NCI-H146 treated with DMSO at 0.1 percent for 48 hours (cell line): ENCODE results near the gene SFXN5.
"Not testable (repeated sequence)": the region's sequence is repeated elsewhere in the genome, so short reads cannot be mapped to it uniquely, and the experiment has no call there.

Experiments used
- DNase-seq: peaks from one replicate; lab custom pipeline; 2025; ENCODE audit not compliant: unreplicated experiment; lab: John Stamatoyannopoulos, UW

Gene SFXN5

DNA sequence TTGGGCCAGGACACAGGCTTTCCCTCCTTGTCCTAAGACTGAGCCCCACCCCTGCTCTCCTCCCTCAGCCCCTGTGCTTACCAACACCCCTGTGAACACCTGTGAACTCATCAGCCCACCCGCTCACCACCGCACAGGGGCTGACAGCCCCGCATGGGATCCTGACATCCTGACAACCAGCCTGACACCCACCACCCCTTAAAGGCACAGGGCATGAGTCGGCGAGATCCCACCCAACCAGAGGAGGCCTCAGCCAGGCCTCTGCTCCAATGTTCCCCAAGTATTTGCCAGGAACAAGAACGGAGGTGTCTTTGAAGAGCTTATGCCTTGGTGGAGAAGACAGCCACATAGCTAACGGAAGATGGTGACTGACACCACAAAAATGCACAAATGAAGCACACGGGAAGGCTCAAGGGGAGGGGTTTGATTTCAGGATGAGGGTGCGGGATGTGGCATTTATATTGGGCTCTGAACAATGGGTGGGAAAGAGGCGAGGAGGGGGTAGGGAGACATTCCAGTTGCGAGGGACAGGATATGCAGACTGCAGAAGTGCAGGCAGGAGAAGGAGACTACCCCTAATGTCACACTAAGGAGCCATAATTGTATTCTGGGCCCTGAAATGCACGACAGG is 30.2 kb upstream of the SFXN5 start:
- no peak for DNase-seq

- no peak for DNase-seq
Observed at GRCh38 chr2:73100956-73101355, 29.4 kb upstream of the SFXN5 start.

DNA sequence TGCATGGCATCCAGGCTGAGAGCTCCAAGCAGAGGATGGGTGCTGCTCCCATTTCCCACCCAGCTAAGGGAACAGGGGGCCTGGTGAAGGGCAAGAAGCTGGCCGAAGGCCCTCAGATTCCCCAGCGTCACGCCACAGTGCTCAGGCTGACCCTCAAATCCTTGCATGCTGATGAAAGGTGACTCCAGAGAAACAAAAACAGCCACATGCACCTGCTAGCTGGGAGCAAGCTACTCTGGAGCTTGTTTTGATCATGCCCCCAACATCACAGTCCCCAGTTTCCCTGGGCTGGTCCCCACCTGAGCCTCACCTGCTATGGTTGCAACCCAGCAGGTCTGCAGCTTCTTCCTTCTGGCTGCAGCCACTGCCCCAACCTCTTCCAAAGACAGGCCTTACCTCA is 28.0 kb upstream of the SFXN5 start:
- DNase-seq = no peak

DNA sequence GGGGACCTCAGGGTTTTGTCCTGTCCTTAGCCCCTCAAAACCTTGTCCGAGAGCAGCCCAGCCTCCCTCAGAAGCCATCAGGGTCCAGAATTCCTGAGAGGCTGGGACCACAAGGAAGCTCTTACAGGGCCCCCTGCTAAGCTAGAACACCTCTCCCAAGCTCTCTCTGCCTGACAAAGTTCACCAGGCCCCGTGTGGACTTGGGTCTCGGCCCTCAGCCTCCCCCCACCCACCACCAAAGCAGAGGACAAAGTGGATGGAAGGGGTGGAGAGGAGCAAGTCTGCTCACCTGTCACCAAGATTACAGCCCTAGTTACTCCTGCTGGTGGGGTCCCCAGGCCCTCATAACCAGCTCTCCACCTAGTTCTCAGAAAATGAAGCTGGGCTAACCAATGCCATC is 24.4 kb upstream of the SFXN5 start:
- DNase-seq = no peak

- not testable (repeated sequence) for DNase-seq
Observed at GRCh38 chr2:73093601-73094218, 22.2 kb upstream of the SFXN5 start.

- no peak for DNase-seq
Observed at GRCh38 chr2:73092146-73092783, 20.8 kb upstream of the SFXN5 start.

DNA sequence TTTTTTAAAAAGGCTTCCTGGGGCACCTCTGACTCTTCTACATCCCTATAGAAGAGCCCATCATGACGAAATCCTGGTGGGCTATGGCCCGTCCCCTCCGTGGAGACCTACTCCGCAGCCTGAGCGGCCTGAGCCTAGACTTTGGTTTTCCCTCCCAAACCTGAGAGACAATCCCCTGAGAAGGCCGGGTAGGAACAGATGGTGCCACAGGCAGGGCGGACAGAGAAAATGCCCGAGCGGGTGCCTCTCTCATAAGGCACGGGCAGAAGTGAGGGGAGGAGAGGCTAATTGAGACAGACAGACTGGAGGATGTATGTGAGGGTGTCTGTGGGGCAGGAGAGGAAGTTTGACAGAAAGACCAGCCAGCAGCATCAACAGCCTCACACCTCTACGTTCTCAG is 20.2 kb upstream of the SFXN5 start:
- DNase-seq = no peak

DNA sequence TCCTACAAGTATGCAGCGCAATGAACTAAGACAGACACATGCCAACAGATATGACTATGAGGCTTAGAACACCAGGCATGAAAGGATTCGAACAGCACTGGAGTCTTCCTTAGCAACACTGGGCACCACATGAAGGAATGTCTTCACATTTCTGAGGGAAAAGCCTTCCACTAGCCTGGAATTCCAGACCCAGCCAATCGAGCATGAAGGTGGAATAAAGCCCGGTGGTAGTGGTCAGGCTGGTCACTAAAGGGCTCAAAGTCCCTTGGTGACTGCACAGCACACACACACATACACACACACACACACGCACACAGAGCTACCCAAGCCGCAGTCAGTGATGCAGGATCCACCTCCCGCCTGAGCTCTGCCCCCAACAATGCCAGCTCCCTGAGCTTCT is 19.7 kb upstream of the SFXN5 start:
- no peak for DNase-seq

DNA sequence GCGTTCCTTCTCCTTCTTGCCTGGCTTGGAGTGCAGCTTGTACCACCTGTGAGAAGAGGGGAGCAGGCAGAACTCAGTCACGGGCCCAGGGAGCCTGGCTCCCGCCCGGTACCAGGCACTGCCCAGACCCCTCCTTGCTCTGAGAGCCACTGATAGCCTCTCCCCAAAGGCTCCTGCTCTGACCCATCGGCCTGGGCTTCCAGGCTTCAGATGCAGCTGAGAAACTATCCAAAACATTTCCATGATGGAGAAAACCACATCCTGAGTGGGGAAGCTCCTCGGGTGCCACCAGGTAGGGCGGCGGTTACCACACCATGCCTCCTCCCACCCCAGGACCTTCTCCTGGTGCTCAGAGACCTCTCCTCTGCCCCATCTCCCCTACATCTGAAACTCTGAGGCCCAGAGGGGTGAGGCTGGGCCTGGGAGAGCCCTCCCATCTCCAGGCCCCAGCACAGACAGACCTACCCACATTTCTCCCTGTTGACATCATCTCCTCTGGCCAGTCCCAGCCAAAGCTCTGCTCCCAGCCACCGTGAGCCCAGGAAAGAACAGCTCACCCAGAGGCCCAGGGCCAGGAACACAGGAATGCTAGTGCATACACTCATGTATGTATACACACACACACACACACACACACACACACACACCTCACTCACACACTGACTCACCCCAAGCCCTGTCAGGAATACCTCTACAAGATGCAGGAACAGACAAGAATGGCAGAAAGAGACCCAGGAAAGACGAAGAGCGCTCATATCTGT is 17.9 kb upstream of the SFXN5 start:
- no peak for DNase-seq

DNA sequence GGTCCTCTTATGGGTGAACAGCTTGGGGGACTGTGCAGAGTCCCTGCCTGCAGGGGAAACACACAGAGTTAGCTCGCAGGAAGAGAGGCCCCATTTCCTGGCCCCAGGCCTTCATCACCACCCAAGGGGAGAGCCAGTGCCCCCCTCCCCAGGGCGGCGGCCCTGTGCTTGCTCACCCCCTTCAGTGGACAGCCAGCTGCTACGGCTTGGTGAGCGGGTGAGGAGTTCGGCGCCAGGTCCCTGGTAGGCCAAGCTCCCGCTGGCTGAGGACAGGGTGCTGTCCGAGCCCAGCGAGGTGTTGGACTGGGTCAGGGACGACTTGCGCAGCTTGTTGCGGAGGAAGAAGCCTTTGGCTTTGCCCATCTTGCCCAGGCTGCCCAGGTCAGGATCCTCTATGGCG is 17.2 kb upstream of the SFXN5 start:
- no peak for DNase-seq

DNA sequence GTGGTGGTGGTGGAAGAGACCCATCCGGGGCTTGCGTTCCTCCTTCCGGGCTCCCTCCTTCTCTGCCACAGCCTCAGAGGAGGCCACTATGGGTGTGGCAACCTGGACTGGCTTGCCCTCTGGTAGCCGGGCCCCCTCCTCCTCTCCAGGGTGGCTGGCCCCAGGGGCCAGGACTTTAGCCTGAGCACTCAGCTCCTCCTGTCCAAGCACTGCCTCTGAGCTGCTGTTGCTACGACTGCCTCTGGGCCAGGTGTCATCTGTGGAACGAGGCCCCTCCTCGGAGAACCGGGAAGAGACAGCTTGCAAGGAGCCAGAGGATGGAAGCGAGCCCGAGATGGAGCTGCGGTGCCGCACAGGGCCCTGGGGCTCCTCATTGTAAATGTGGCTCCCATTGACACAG is 16.7 kb upstream of the SFXN5 start:
- no peak for DNase-seq

DNA sequence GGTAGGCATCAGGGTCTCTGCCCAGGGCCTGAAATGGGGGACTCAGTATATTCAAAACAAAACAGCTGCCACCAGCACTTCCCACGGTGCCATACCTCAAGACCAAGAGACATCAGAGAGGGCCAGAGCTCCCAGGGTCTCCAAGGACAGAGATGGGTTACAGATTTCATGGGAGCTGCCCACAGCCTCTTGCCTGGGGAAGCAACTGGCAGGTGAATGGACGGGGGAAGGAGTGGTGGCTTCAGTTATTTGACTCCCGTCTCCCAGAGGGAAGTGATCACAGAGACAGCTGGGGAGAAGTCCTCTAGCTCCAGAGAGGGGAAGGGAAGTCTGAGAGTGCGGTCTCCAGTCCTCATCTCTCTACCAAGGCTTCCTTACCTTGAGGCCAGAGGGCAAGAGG is 15.8 kb upstream of the SFXN5 start:
- no peak for DNase-seq

DNA sequence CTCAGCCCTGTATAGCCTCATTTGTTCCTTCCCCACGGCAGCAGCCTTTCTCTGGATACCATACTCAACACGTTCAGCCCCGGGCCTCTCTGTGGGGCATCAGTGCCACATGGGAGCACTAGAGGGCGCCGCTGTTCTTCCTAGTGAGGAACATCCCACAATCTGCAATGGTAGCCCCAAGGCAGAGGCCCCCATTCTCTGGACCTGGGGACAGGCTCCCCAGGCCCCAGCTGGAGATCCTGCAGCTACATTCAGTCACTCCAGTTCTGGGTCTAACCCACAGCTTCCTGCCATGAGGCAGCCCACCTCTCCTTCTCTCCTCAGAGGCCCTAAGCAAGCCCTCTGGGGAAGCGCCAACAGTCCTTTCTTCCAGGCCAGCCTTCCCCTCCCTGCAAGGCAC is 14.2 kb upstream of the SFXN5 start:
- peak; percentile 15 for DNase-seq

DNA sequence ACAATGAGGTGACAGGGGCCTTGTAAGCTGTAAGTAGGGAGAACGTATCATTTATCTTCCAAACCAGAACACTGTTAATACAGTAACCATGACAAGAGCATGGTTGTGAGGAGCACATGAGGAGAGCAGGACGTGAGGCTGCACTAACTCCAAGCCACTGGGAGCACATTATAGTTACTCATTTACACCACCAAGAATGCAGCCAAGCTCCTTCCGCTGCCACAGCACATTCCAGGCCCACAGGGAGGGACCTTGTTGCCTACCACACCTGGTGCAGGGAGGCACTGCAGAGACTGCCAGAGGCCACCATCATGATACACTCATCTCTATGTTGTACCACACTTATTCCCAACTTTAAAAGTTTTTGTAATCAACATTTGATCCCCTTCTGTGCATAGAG is 13.5 kb upstream of the SFXN5 start:
- no peak for DNase-seq

- no peak for DNase-seq
Observed at GRCh38 chr2:73083886-73084800, 12.6 kb upstream of the SFXN5 start.

- DNase-seq = no peak
Observed at GRCh38 chr2:73082523-73083410, 11.3 kb upstream of the SFXN5 start.

- DNase-seq = no peak
Observed at GRCh38 chr2:73081181-73081671, 9.7 kb upstream of the SFXN5 start.

GRCh38 chr2:73080321-73081131 is 9.0 kb upstream of the SFXN5 start:
- DNase-seq = no peak

DNA sequence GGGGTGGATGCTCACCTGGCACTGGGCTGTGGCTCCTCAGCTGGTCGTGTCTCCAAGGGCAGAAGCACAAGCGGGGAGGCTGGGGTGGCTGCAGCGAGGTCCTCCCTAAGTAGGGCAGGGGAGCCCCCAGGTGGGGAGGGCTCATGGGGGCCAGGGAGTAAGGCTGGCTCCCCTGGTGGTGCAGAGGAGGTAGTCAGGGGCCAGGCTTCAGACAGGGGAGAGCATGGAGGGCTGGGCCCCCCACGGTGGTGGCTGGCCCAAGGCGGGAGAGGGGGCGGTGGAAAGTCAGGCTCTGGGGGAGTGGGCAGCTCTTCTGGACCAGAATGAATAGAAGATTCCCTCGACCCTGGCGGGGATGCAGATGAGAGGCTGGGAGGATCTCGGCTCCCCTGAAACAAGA is 8.1 kb upstream of the SFXN5 start:
- DNase-seq = no peak
